ENCODE data around the gene EPB41L1. TPM values are rescaled to one million over a fixed set of nuclear protein-coding genes. Genes with fewer than 3 reads are reported as not detected.

The EPB41L1 gene
- total RNA-seq, 1 experiment from 2014 or later: 129 TPM

DNA sequence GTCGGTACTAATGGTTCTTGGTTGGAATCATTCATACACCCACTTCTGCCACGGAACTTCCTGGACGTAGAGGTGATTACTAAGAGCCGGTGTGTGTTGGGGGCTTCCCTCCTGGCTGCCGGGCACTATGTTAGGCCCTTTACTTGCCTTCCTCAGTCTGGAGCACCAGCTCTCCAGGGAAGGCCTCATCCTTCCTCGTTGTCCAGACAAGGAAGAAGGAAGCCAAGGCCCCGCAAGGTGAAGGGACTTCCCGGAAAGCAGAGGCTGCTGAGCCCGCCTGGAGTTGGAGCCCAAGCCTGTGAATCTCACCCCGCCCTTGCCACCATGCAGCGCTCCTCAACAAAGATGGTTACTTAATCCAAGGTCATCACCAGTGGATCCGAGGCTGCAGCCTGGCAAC lies 107.9 kb downstream of the EPB41L1 start:
- Mint-ChIP-seq H3K36me3 (ENCODE audit: insufficient read depth, unreplicated experiment) (no peaks in the 10 kb centered on the region), H3K4me3 (ENCODE audit: unreplicated experiment) (no peak overlapping the region), H3K27me3 (ENCODE audit: insufficient read depth, unreplicated experiment) (peaks cover 2% of the 10 kb centered on the region), H3K4me1 (ENCODE audit: low read depth, unreplicated experiment) (no peaks in the 10 kb centered on the region), H3K9me3 (ENCODE audit: unreplicated experiment) (no peaks in the 10 kb centered on the region), H3K27ac (ENCODE audit: unreplicated experiment) (no peak overlapping the region)
- Histone ChIP-seq H3K27me3 (replicated peaks; ENCODE audit: control insufficient read depth, insufficient read depth, low read length) (no peaks in the 10 kb centered on the region), H3K9me3 (no peaks in the 10 kb centered on the region), H3K36me3 (ENCODE audit: control insufficient read depth, insufficient read depth, low read length) (no peaks in the 10 kb centered on the region), H3K4me1 (no peaks in the 10 kb centered on the region), H3K4me3 (ENCODE audit: low read depth, low read length) (no peak overlapping the region)
- DNase-seq: peak in 1 of 2 experiments; percentile 40
- ChIA-PET CTCF (no interaction called here), POLR2A (no interaction called here)
- intact Hi-C loops (cut with micrococcal nuclease; ENCODE audit: unreplicated experiment): no loop called here
- TF ChIP-seq, protein P1, sequence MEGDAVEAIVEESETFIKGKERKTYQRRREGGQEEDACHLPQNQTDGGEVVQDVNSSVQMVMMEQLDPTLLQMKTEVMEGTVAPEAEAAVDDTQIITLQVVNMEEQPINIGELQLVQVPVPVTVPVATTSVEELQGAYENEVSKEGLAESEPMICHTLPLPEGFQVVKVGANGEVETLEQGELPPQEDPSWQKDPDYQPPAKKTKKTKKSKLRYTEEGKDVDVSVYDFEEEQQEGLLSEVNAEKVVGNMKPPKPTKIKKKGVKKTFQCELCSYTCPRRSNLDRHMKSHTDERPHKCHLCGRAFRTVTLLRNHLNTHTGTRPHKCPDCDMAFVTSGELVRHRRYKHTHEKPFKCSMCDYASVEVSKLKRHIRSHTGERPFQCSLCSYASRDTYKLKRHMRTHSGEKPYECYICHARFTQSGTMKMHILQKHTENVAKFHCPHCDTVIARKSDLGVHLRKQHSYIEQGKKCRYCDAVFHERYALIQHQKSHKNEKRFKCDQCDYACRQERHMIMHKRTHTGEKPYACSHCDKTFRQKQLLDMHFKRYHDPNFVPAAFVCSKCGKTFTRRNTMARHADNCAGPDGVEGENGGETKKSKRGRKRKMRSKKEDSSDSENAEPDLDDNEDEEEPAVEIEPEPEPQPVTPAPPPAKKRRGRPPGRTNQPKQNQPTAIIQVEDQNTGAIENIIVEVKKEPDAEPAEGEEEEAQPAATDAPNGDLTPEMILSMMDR (IDR thresholded peaks at IDR 0.05; ENCODE audit: insufficient read depth in 1 of 2, low read depth in 1 of 2, low read length in 1 of 2, severe bottlenecking in 1 of 2, unreplicated experiment in 1 of 2): no peak
- BruUV-seq (replicated peaks): no TSS peak

DNA sequence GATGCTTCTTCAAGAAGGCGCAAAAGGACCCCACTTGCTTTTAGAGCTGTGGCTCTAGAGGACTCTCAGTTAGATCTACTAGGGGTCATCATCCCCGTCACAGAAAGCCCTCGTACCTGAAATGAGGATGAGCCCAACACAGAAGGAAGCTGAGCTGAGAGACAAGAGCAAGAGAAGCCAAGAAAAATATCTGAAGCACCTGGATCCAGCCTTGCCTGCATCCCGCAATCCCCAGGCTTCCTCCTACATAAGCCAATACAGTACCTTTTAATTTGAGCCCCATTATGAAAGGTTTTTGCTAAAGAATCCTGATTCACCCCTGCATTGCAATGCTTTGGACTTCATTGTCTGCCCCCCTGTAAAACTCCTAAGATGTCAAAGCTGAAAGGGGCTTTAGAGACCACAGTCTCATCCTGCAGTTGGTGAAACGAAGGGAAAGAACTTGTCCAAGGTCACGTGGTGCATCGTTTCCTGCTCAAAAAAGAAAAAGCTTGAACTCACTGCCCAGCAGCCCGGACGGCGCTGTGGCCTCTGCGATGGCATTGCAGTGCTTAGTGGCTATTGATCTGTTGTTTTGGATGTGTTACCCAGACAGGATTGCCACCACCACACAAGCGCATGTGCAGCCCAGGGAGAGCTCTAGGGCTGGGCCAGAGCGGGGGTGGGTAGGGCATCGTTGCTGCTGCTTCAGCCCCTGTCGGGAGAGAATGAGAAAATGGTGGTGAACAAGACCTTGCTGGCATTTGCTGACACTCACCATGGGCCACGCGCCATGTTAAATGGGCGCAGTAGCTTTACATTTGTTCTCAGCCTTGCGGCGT lies 110.1 kb downstream of the EPB41L1 start:
- H3K27me3 Mint-ChIP-seq (ENCODE audit: insufficient read depth, unreplicated experiment): peaks cover 2% of the 10 kb centered on the region
- no peak overlapping the region for H3K27ac Mint-ChIP-seq (ENCODE audit: unreplicated experiment)
- Histone ChIP-seq H3K9me3 (no peaks in the 10 kb centered on the region), H3K27me3 (replicated peaks; ENCODE audit: control insufficient read depth, insufficient read depth, low read length) (no peaks in the 10 kb centered on the region), H3K4me1 (no peaks in the 10 kb centered on the region), H3K4me3 (ENCODE audit: low read depth, low read length) (no peak overlapping the region), H3K36me3 (ENCODE audit: control insufficient read depth, insufficient read depth, low read length) (no peaks in the 10 kb centered on the region)
- ChIA-PET CTCF (interaction anchor here (0.8 kb wide), 1 partner anchor 12 kb away, joined by 5 read pairs; no protein-coding TSS in a partner anchor), POLR2A (no interaction called here)
- H3K4me1 Mint-ChIP-seq (ENCODE audit: low read depth, unreplicated experiment): no peaks in the 10 kb centered on the region
- H3K9me3 Mint-ChIP-seq (ENCODE audit: unreplicated experiment): no peaks in the 10 kb centered on the region
- TF ChIP-seq, protein P1 (IDR thresholded peaks at IDR 0.05; ENCODE audit: insufficient read depth in 1 of 2, low read depth in 1 of 2, low read length in 1 of 2, severe bottlenecking in 1 of 2, unreplicated experiment in 1 of 2): no peak
- H3K36me3 Mint-ChIP-seq (ENCODE audit: insufficient read depth, unreplicated experiment): no peaks in the 10 kb centered on the region
- BruUV-seq (replicated peaks): no TSS peak
- intact Hi-C loops (cut with micrococcal nuclease; ENCODE audit: unreplicated experiment): no loop called here
- DNase-seq: peak in 1 of 2 experiments; percentile 36
- H3K4me3 Mint-ChIP-seq (ENCODE audit: unreplicated experiment): no peak overlapping the region

DNA sequence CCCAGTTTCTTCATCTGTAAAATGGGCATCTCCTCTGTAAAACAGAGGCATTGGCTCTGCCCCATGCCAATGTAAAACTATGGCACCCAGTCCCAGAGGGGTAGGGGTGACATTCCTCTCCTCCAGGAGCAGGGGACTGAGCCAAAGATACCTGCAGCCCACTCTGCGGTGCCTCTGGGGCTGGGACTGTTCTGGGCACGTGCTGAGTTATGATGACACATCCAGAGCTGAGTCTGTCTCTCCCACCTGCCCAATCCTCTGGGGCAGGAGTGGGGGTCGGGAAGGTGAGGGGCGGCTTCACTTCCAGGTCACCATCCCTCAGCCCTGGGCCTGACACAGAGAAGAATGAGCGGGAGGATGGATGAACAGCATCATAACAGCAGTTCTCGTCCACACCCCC lies 111.6 kb downstream of the EPB41L1 start:
- Mint-ChIP-seq H3K27ac (ENCODE audit: unreplicated experiment) (no peak overlapping the region), H3K4me1 (ENCODE audit: low read depth, unreplicated experiment) (no peaks in the 10 kb centered on the region), H3K9me3 (ENCODE audit: unreplicated experiment) (no peaks in the 10 kb centered on the region), H3K36me3 (ENCODE audit: insufficient read depth, unreplicated experiment) (no peaks in the 10 kb centered on the region), H3K4me3 (ENCODE audit: unreplicated experiment) (no peak overlapping the region), H3K27me3 (ENCODE audit: insufficient read depth, unreplicated experiment) (peaks cover 2% of the 10 kb centered on the region)
- POLR2A ChIA-PET: no interaction called here
- CTCF ChIA-PET: no interaction called here
- Histone ChIP-seq H3K9me3 (no peaks in the 10 kb centered on the region), H3K4me3 (ENCODE audit: low read depth, low read length) (no peak overlapping the region), H3K27me3 (replicated peaks; ENCODE audit: control insufficient read depth, insufficient read depth, low read length) (no peaks in the 10 kb centered on the region), H3K4me1 (no peaks in the 10 kb centered on the region), H3K36me3 (ENCODE audit: control insufficient read depth, insufficient read depth, low read length) (no peaks in the 10 kb centered on the region)
- intact Hi-C loops (cut with micrococcal nuclease; ENCODE audit: unreplicated experiment): no loop called here
- no TSS peak for BruUV-seq (replicated peaks)
- TF ChIP-seq, protein P1 (IDR thresholded peaks at IDR 0.05; ENCODE audit: insufficient read depth in 1 of 2, low read depth in 1 of 2, low read length in 1 of 2, severe bottlenecking in 1 of 2, unreplicated experiment in 1 of 2): no peak
- peak in 1 of 2 experiments; percentile 36 for DNase-seq
